Bone marrow (tissue), 2 donors: Measurements from ENCODE around the gene PTPRK.
A peak's percentile ranks its signal among the peaks of the same experiment; 100 is the strongest.

Source experiments
- DNase-seq, 2 donors: peaks; one replicate each; lab custom pipeline; 2025; lab: John Stamatoyannopoulos, UW

Gene PTPRK

DNA sequence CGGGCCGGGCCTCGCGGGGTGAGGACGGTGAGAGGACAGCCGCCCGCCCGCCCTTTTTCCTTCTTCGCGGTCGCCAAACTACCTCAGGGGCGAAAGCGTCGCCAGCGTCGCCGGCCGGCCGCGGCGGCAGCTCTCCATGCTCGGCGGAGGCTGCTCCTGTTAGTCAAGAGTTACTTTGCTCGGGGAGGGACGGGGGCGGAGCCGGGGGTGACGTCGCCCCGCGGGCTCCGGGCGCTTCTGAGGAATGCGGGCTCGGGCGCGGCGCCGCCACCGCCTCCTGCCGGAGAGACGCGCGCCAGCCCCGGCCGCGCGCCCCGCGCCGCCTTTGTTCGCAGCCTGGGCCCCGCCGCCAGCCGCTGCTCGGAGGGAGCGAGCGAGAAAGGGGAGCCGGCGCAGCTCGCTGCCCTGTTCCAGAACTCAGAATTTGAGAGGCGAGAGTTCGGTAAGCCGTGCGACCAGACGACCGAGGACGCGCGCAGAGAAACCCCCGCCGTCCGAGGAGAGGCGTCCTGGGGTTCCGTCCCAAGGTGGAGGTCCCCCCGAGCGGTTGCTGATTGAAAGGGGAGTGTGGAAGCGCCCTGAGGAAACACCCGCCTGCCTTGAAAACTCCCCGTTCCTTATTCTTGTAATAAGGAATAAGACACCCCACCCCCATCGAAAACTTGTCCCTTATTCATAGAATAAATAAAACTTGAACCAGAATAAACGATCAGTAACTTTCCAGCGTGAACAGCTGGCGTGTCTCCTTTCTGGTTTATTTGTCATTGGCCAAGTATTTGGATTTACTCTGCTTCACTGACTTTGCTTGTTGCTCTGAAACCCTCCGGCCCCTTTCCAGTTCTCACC lies at the start of gene PTPRK:
TSS of gene PTPRK (minus strand) at position 164 of the 846 bp plus-strand sequence. CDS start 241 bp downstream, outside the sequence.
- peak; percentile 25 to 37 for DNase-seq

DNA sequence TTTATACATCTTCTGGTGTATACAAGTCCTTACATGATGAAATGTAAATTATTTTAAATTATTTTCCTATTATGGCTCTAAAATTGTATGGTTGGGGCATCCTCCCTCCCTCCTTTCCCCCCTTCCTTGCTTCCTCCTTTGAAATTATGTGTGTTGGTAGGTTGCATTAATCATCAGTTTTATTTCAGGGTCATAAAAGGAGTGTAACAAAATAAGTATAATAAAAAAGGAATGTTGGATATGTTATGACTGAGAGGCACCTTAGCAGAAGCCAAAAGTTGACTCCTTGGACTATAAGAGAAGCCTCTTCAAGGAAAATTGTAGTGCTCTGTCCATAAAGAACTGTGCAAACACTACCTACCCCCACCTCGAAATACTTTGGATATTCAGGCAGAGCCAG lies 46.6 kb upstream of the PTPRK start:
- DNase-seq = no peak

DNA sequence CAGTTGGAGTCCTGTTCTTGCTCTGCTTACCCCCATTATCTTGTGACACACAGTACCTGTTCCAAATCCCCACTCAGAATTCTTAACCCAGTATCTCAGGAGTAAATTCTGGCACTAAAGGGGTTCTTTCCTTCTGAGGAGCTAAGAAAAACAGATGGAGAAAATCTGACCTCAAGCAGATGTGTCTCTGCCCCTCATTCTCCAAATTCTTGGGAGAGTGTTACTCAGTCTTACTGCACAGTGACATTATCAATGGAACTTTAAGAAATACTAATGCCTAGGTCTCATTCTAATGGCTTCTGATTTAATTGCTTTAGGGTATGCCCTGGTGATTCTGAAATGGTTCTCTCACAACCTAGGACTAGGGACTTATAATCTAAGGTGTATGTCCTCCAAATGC lies 40.6 kb upstream of the PTPRK start:
- no peak for DNase-seq

DNA sequence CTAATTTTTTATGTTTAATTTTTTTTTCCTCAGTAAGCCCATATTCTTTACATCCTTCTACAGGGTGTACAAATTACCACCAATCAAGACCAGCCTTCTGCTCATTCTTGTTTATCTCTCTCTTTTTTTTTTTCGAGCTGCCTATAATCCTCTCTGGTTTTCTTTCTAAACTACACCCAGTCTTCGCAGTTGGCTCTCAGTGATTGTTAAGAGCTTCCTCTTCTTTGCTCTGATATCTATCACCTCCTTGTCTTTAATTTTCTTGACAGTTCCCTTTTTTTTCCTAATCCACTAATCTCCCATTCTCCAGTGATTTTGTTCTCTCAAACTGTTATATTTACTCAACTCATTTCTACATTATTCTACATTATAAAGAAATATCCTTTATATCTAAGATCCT lies 38.5 kb upstream of the PTPRK start:
- no peak for DNase-seq

DNA sequence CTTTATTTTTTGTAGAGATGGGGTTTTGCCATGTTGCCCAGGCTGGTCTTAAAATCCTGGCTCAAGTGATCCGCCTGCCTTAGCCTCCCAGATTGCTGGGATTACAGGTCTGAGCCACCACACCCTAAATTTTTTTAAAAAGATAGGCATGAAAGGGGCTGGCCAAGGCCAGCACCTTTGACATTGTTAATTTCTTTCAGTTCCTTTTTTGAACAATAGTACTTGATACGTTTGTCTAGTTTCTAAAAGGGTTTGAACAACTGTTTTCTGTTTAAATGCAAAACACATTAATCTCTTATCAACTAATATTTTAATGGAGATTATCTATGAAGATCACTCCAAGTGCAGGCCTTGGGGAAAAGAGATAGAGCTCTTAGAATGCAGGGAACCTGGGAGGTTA lies 37.6 kb upstream of the PTPRK start:
- DNase-seq = no peak

DNA sequence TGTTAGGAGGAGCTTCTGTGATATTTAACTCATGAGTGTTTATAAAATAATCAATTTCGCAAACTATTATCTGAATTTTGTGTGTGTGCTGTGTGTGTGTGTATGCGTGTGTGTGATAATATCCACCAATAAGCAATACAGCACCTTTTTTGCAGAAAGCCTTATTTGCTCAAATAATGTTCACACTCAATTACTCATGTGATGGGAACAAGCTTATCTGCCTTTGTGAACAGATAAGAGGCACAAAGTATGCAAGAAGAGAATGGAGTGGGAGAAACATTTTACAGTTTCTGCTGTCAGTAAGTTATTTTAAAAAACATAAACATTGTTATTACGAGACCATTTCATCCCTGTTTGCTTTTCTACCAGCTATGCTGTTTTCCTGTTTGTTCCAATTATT lies 36.7 kb upstream of the PTPRK start:
- DNase-seq = no peak

DNA sequence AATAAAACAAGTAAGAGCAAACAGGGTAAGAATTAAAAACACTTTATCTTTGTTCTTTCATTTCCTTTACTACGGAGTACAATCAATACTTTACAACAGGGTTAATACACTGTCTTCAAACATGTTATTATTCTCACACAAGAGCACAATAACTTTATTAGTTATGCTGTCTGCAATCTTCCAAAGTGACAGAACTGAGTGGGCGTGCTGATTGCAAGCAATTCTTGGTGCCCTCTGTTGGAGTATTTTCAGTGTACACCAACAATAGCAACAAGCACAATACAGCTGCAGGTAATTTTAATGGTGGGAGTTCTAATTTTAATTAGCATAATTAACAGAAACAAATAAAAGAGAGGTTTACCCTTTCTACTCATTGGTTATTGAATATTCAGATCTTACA lies 33.9 kb upstream of the PTPRK start:
- DNase-seq = no peak

DNA sequence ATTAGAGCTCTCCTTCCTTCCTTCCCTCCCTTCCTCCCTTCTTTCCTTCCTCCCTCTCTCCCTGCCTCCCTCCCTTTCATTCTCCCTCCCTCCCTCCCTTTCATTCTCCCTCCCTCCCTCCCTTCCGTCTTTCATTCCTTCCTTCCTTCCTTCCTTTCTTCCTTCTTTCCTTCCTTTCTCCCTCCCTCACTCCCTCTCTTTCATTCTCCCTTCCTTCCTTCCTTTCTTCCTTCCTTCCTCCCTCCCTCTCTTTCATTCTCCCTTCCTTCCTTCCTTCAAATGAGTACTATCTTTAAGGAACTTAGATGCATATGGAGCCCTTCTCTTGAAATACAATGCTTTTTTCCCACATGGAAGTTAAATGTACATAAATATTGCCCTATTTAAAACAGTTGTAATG lies 20.9 kb upstream of the PTPRK start:
- no peak for DNase-seq

DNA sequence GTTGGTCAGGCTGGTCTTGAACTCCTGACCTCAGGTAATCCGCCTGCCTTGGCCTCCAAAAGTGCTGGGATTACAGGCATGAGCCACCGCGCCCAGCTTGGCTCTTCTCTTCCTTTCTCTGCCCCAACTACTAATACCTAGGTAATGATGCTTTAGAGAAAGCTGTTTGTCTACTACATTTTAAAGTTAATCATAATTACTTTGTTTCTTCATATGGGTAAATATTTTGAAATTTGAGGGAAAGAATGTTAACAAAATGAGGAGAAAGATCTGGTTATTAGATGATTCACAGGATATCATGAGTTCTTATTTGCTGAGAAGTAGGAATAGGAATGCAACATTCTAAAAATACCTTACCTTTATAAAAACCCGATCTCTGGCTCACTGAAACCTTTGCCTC lies 18.4 kb upstream of the PTPRK start:
- DNase-seq = no peak

DNA sequence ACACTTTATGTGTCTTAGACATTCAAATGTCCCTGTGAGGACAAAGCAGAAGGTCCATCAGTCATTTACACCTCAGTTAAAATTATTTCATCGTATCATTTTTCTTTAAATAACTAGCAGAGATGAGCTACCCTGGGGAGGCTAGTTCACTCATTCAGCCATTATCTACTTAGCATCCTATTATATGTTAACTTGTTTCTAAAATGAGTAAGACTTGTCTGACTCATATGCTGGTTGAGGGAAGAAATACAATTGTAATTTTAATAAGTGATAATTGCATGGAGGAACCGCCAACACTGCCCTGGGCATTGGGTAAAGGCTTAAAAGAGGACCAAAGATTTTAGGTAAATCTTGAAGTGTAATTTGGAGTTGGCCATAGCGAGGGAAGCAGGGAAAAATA lies 12.4 kb upstream of the PTPRK start:
- no peak for DNase-seq

DNA sequence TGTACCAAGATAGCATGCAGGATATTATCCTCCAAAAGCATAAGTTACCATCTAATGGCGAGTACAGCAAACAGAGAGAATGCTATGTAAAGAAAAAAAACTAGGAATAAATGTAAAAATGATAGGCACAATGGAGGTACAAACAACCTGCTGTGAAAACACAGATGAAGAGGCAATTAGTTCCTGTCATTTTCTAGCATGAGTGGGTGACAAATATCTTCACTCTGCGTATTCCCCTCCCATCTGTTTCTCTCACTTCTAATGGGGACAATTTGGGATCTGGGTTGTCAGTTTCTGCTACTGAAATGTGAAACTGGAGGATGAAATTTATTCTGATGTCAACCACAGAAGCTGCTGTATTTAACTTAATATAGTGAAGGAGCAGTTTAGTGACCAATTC lies 11.7 kb upstream of the PTPRK start:
- no peak for DNase-seq

DNA sequence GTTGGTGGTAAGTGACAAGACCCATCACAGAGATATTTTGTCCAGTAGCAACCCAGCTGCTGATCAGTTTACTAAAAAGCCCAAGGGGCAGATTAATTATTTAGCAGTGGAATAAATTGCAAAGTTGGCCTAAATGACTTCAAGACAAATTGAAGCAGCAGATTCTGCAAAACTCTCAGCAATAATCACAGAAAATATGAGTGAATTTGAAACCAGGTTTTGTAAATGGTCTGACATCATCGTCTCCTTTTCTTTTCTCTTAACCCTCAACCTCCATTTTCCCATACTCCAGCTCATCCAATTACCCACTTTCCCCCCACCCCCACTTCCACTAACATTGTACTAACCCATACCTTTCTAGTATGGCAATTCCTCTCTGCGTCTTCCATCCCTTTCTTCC lies 11.3 kb upstream of the PTPRK start:
- no peak for DNase-seq

DNA sequence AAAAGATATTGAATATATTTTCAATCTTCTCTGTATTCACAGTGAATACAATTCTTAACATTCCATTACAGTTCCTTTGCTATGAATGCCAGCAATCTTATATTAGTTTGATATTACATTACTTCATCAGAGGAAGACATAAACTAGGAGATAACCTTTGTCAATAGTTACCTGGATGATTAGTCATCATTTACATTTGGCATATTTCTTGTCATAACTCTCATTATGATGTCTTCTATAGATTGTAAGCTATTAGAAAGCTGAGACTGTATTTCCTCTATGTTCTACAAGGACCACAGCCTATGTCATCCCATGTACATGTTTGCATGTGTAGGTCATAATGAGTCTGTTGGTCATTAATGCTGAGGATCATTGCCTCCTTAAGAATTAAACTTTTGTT lies 7.8 kb upstream of the PTPRK start:
- DNase-seq = no peak

DNA sequence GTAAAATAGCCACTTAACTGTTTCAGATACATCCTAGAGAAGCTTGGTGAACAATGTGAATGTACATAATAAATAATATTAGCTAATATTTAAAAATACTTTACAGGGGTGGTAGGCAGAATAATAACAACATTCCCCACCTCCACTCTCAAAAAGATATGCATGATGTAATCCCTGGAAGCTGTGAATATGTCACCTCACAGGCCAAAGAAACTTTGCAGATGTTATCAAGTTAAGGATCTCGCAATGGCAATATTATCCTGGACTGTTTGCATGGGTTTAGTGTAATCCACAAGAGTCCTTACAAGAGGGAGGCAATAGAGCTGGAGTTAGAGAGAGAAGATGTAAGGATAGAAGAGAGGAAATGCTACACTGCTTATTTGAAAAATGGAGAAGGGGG lies 7.0 kb upstream of the PTPRK start:
- no peak for DNase-seq

DNA sequence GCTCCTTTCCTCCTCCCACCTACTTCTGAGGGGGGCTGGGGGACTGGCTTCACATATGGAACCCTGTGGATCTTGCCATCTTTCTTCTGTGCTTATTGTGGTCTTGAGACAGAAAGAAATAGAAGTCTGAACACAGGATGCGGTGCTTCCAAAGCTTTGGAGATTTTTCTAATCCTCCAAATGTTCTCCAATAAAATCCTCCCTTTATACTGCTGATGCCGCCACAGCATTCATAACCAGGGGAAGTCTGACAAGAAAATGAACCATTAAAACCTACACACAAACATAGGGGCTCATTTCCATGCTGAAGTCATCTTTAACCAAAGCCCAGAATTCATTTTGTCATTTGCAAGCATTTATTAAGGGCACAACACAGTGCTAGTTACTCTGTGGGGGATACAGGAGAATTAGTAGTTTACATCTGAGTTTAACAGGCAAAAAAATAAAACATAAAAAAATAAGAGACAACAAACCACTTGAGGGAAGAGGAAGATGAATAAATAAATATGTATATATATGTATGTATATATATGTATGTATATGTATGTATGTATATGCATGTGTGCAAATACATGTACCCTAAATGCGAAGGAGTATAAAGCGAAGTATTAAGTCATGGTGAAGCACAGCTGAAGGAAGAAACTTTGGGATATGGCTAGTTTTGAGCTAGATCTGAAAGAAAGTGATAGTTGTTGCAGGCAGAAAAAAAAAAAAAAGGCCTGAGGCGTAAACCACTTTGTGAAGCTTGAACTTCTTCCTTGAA lies 5.9 kb upstream of the PTPRK start:
- no peak for DNase-seq

DNA sequence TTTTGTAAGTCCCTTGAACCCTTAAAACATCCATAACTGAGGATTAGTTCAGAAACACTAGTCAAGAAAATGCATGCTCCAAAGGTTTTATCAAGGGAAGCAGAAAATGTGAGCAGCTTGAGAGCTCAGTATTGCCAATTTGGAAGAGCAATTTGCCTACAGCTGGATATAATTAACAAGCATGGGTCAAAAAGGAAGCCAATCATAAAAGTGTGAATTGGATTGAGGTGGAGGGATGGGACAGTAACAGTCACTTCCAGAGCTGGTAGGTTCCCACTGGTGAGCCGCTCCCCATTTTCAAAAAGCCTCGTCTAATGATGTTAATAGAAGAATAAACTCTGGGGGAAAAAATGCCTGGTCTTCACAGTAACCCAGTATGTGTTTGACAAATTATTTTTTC lies 5.0 kb upstream of the PTPRK start:
- DNase-seq = no peak

DNA sequence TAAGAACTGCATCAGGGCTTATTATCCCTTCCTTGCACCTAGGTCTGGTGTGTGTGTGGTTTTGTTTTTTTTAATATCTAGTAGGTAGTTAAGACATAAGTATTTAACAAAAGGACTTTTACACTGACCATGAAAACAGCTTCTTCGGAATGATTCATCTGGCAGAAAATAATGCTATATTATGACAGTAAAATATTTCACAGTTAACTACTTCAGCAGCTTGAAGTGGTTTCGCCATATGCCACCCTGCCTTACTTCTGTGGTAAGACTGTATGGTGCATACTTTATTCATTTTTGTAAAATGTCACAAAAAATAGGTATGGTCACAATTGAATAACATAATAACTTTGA lies 858 bp upstream of the PTPRK start:
- DNase-seq = no peak

DNA sequence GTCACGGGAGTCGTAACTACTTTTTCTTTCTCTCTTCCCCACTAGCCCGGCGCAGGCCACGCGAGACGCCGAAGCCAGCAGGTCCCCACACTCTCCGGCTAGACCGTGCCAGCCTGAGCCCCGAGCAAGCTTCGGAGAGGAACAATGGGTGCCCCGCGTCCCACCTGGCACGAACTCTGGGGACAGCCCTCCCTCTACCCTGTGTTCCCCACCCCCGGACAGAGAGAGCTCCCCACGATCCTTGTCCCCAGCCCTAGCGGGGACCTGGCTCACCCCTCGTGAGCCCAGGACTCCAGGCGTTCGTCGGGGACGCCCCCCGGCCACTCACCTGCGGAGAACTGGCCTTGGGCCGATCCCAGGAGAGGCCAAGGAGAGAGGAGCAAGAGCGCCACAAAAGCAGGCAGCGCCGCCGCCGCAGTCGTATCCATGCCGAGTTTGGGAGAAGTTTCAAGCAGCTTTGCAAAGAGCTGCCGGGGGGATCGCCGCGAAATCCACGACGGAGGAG lies 416 bp downstream of the PTPRK start:
- DNase-seq = peak in 1 of 2 donors; percentile 27

DNA sequence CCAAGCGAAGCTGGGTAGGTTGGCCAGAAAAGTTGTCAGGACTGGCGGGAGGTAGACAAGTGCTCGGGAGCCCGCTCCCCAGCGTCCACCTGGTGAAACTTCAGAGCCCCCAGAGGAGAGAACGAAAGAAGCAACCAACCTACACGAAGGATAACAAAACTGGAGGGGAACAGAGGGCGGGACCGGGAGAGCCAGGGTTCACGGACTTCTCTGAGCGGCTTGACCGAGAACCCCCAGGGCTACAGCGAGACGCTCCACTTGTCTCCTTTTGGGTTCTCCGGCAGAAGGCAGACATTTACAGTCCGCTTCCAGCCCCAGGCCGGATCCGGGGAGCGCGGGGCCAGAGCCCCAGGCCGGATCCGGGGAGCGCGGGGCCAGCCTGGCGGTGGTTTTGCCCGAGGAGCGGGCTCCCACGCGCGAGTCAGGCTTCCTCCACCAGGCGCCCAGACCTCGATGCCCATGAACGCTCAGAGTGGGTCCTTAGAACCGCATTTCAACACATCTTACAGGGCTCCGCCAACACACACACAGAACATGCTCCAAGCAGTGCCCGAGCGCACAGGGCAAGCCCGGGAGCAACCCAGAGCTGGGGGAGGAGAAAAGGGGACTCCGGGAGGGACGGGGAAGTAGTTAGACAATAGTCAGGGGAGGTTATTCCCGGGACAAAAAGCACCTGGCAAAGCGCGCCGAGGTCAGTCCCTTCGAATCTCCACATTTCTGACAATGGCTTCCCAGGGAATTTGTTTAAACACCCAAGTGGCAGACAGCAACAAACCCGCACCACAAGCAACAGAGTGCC lies 1.1 kb downstream of the PTPRK start:
- DNase-seq = peak in 1 of 2 donors; percentile 27

DNA sequence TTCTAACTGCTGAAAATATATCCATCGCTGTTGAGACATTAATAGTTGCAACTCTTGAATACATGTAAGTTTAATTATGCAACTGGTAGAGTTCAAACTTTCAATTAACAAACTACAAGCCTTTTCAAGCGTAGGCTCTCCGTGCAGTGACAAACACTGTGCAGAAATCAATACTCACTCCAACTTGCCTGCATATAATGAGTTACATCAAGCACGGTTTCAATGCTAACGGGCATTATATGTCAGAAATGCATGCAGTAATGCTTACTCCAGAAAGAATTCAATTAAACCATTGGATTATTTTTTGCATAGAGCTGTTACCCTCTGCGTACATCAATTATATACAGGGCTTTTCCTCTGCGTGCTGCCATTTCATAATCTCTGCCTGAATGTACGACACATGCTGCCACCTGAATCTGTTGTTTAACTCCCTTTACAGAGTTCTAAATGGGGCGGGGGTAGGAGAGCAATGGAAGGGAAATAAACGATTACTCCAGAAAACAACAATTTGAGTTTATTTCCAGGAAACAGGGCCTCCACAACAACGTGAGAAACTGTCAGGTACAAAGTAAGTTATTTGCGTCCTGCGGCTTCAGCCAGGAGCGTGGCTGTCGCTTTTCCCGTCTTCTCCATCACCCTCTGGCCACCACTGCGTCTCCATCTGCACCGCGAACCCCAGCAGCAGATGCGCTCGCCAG lies 1.8 kb downstream of the PTPRK start:
- DNase-seq = no peak

DNA sequence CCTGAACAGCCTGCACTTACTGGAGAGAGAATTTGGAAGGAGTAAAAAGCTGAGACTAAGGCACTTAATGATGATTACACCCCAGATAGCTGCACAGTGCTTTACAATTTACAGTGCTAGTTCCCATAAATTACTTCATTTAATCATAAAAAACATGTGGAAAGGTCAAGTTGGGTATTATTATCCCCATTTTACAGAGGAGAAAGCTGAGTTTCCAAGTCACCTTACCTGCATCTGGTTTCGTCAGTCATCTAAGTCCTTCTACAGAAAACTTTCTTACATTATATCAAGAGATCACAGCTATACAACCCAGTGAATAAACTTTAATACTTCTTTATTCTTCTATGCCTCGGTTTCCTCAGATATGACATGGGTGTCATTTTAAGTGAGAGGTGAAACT lies 3.3 kb downstream of the PTPRK start:
- DNase-seq = no peak

DNA sequence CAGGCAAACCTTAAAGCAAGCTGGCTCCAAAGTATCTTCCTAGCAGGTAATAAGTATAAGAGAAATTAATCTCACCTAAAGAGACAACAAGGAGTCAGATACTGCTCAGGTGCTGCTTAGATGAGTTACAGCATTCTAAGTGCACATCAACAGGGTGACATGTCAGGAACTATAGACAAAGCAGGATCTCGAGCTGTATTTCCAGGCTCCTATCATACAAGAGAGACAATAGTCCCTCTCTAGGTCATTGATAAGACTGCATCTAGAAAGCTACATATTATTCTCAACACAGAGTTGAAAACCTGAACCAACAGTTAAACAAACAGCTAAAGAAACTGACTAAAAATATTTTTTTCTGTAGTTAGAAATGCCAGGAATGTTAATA lies 3.9 kb downstream of the PTPRK start:
- no peak for DNase-seq
